NB4 (cell line): ENCODE data around the gene CPZ.
"Not testable (repeated sequence)": the region's sequence is repeated elsewhere in the genome, so short reads cannot be mapped to it uniquely, and the experiment has no call there.

ENCODE experiments used
- DNase-seq: peaks from one replicate; pipeline ENCODE4 v3.0.0; 2010; ENCODE audit warnings: low read depth
- H3K4me3 ChIP-seq: one replicate; pipeline ENCODE4 v1.5.1; 2011; ENCODE audit warnings: mild to moderate bottlenecking, low read depth, low read length, moderate library complexity
- MYC ChIP-seq: IDR thresholded peaks from 2 replicates; pipeline ENCODE4 v1.6.1; 2011; ENCODE audit warnings: low read depth, low read length
- POLR2A ChIP-seq: IDR thresholded peaks from 2 replicates; pipeline ENCODE4 v1.6.1; 2011; ENCODE audit warnings: mild to moderate bottlenecking; ENCODE audit not compliant: insufficient read length; ENCODE audit errors: extremely low read depth
- TF ChIP-seq, protein P1 (sequence below): IDR thresholded peaks from one replicate; pipeline ENCODE4 v1.5.1; 2012; ENCODE audit warnings: low read depth, low read length
- TF ChIP-seq, protein P2 (sequence below): IDR thresholded peaks from 2 replicates; pipeline ENCODE4 v1.6.1; 2011; ENCODE audit warnings: low read depth, low read length

CPZ gene

DNA sequence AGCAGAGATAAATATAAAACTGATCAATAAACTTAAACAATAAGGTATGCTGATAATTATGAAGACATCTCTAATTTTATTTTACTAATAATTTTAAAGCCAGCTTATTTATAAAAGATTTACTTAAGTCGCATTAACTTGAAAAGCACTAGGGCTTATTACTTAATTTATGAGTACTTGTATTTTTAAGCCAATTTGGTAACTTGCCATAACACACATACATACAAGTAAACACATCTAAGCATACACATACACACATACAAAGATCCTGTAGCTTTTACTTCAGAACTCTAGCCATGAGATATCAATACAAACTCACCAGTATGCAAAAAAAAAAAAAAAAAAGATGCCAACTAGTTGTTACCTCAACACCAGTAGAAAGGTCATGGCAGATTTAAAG, 22.4 kb upstream of the CPZ start:
- TF ChIP-seq, protein P1, sequence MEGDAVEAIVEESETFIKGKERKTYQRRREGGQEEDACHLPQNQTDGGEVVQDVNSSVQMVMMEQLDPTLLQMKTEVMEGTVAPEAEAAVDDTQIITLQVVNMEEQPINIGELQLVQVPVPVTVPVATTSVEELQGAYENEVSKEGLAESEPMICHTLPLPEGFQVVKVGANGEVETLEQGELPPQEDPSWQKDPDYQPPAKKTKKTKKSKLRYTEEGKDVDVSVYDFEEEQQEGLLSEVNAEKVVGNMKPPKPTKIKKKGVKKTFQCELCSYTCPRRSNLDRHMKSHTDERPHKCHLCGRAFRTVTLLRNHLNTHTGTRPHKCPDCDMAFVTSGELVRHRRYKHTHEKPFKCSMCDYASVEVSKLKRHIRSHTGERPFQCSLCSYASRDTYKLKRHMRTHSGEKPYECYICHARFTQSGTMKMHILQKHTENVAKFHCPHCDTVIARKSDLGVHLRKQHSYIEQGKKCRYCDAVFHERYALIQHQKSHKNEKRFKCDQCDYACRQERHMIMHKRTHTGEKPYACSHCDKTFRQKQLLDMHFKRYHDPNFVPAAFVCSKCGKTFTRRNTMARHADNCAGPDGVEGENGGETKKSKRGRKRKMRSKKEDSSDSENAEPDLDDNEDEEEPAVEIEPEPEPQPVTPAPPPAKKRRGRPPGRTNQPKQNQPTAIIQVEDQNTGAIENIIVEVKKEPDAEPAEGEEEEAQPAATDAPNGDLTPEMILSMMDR, result no peak
- TF ChIP-seq, protein P2, sequence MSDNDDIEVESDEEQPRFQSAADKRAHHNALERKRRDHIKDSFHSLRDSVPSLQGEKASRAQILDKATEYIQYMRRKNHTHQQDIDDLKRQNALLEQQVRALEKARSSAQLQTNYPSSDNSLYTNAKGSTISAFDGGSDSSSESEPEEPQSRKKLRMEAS, result no peak
- TF ChIP-seq POLR2A (no peak), MYC (no peak)
- no peak overlapping the region for H3K4me3 ChIP-seq
- no peak for DNase-seq

DNA sequence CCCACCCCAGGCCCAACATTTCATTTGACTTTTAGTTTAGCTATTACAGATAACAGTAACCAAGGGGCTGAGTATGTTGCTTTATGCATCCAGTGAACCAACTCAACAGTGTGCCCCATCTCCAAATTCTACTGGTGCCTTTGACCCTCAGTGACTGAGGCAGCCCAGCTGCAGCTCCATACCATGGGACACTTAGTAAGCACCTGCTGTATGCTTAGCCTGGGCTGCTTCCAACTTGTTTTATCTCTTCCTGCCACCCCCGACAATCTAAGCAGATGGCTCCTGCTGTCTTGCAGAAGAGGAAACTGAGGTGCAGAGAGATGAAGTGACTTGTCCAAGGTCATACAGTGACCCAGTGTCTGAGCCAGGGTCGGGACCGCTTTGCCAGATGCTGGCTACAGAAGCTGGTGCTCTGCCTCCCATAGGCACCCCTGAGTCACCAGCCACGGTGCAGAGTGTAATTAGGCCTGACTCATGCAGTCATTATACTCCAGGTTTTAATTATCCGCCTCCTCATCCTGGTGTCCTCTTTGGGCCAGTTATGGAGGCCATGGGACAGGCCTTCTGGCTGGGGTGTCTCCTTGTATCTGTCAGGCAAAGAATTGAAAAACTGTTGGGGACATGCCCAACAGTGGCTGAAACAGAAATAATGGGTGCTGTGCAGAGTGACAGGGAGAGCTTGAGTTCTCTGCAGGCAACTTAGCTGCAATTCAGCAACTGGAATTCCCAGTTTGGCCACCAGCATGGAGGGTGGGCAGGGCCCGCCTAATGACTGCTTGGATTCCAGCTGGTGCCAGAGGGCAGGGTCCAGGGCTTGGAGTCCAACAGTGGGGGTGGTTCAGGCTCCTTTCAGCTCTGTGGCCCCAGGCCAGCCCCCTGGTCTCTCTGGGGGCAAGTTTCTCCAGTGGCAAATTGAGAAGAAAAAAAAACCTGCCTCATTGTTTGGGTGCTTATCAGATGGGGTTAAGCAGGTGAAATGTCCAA, 20.6 kb upstream of the CPZ start:
- H3K4me3 ChIP-seq, result no peak overlapping the region
- no peak for DNase-seq
- TF ChIP-seq, protein P1, result no peak
- TF ChIP-seq, protein P2, result no peak
- TF ChIP-seq MYC, result no peak
- TF ChIP-seq POLR2A, result no peak

DNA sequence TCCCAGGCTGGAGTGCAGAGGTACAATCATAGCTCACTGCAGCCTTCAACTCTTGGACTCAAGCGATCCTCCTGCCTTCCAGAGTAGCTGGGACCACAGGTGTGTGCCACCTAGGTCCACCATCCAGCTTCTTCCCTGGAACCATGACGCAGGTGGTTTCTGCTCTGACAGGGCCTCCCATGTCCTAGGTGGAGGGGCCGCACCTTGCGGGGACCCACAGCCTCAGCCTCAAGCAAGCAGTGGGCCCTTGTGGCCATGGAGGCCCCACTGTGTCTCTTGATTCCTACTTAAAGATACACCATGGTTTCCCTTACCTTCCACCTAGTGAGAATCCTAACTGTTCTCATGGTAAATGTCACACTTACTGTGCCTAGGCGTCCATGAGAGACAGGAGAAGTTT, 19.3 kb upstream of the CPZ start:
- no peak overlapping the region for H3K4me3 ChIP-seq
- TF ChIP-seq, protein P2, result no peak
- no peak for TF ChIP-seq POLR2A
- TF ChIP-seq, protein P1, result no peak
- no peak for TF ChIP-seq MYC
- no peak for DNase-seq

DNA sequence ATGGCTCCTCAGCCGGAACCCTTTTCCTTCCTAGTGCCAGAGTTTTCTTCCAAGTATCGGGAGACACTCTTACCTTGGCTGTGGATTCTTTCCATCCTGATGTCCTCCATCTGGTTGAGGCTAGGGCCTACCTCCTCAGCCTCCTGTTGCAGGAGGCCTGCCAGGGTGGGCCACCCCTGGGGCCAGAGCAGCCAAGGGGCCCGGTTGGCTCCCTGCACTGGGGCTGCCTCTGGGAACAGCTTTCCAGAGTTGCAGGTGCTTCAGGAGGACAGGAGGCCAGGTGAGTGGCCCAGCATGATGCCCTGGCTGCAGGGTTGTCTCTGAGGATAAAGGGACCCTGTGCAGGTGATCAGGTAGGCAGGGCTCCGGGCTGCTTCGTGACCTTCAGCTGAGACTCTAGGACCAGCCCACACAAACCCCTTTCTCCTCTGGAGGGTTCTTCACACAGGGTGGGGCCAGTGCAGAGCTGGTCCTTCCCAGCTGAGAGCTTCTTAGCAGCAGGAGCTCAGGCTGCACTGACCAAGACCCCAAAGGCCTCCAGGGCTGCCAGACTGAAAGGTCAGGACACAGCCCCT, 17.7 kb upstream of the CPZ start:
- no peak for DNase-seq
- TF ChIP-seq POLR2A (no peak), MYC (no peak)
- TF ChIP-seq, protein P1, result no peak
- TF ChIP-seq, protein P2, result no peak
- H3K4me3 ChIP-seq, result no peak overlapping the region

DNA sequence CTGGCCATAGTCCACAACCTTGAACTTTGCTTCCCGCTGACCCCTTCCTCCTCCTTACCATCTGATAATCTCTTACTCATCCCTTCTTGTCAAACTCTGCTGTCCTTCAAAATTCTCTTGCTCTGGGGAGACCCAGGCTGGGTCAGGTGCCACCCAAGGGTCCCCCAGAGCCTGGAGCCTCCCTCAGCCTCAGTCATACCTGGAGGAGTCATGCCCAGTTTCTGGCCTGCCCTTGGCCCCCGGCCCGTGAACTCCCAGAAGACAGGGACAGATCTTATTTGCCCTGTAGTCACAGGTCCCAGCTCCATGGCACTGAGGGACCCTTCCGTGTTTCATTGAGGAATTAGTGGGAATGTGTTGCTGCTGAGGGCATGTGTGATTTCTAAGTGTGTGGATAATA, 17.1 kb upstream of the CPZ start:
- no peak overlapping the region for H3K4me3 ChIP-seq
- TF ChIP-seq, protein P1, result no peak
- no peak for DNase-seq

DNA sequence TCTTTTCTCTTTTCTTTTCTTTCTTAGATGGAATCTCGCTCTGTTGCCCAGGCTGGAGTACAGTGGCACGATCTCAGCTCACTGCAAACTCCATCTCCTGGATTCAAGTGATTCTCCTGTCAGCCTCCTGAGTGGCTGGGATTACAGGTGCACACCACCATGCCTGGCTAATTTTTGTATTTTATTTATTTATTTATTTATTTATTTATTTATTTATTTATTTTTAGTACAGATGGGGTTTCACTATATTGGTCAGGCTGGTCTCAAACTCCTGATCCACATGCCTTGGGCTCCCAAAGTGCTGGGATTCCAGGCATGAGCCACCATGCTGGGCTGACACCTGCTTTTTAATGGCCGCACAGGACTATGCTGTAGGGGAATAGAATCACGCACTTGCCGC, 16.0 kb upstream of the CPZ start:
- H3K4me3 ChIP-seq, DNase-seq: not testable (repeated sequence)
